H9 (cell line): ENCODE measurements around the gene TRIP10. TPM values are rescaled to one million over a fixed set of nuclear protein-coding genes. Genes with fewer than 3 reads are reported as not detected.

Experiments
- DNase-seq: peaks from one replicate; pipeline ENCODE4 v3.0.0-alpha.2; 2017
- H2AFZ ChIP-seq: one replicate; pipeline ENCODE4 v1.6.1; 2013; ENCODE audit warnings: mild to moderate bottlenecking, low read length, control low read depth, moderate library complexity
- H2AK5ac ChIP-seq: 2 replicates; pipeline ENCODE4 v1.6.1; 2013; ENCODE audit warnings: low read length, control low read depth, mixed read lengths; ENCODE audit not compliant: insufficient read length
- H2BK120ac ChIP-seq: one replicate; pipeline ENCODE4 v1.6.1; 2013; ENCODE audit warnings: low read depth, mild to moderate bottlenecking, low read length, control low read depth, inconsistent platforms; ENCODE audit not compliant: poor library complexity, severe bottlenecking
- H2BK12ac ChIP-seq: 2 replicates; pipeline ENCODE4 v1.6.1; 2013; ENCODE audit warnings: low read length, control low read depth, mixed read lengths, low read depth; ENCODE audit not compliant: insufficient read length
- H2BK15ac ChIP-seq: 2 replicates; pipeline ENCODE4 v1.6.1; 2013; ENCODE audit warnings: low read depth, low read length, control low read depth
- H2BK20ac ChIP-seq: one replicate; pipeline ENCODE4 v1.6.1; 2013; ENCODE audit warnings: low read depth, mild to moderate bottlenecking, low read length, control low read depth, inconsistent platforms; ENCODE audit not compliant: poor library complexity, severe bottlenecking
- H2BK5ac ChIP-seq: 2 replicates; pipeline ENCODE4 v1.6.1; 2013; ENCODE audit warnings: low read length, control low read depth, mixed read lengths; ENCODE audit not compliant: insufficient read length
- H3K14ac ChIP-seq: 2 replicates; pipeline ENCODE4 v1.6.1; 2013; ENCODE audit warnings: low read length, control low read depth; ENCODE audit not compliant: insufficient read depth
- H3K18ac ChIP-seq: 2 replicates; pipeline ENCODE4 v1.6.1; 2013; ENCODE audit warnings: low read depth, mild to moderate bottlenecking, mixed read lengths, low read length, control low read depth; ENCODE audit not compliant: insufficient read length
- H3K23ac ChIP-seq: 2 replicates; pipeline ENCODE4 v1.6.1; 2013; ENCODE audit warnings: low read length, control low read depth, mixed read lengths, low read depth; ENCODE audit not compliant: insufficient read length
- H3K23me2 ChIP-seq: 2 replicates; pipeline ENCODE4 v1.6.1; 2013; ENCODE audit warnings: low read depth, mild to moderate bottlenecking, mixed read lengths, low read length, control low read depth; ENCODE audit not compliant: insufficient read length, poor library complexity, severe bottlenecking
- H3K27ac ChIP-seq: 2 replicates; pipeline ENCODE4 v1.5.1; 2013; ENCODE audit warnings: low read length, control low read depth, mixed read lengths, low read depth; ENCODE audit not compliant: insufficient read length
- H3K27me3 ChIP-seq: 2 replicates; pipeline ENCODE4 v1.6.1; 2013; ENCODE audit warnings: low read length, control low read depth, inconsistent platforms; ENCODE audit not compliant: insufficient read depth
- H3K4ac ChIP-seq: 2 replicates; pipeline ENCODE4 v1.6.1; 2013; ENCODE audit warnings: low read depth, mild to moderate bottlenecking, control low read depth, inconsistent platforms, low read length, moderate library complexity
- H3K4me1 ChIP-seq: 2 replicates; pipeline ENCODE4 v1.6.1; 2013; ENCODE audit warnings: low read length, control low read depth, inconsistent platforms; ENCODE audit not compliant: insufficient read depth
- H3K4me2 ChIP-seq: 2 replicates; pipeline ENCODE4 v1.6.1; 2013; ENCODE audit warnings: low read length, control low read depth, mixed read lengths; ENCODE audit not compliant: insufficient read length, insufficient read depth
- H3K56ac ChIP-seq: 2 replicates; pipeline ENCODE4 v1.6.1; 2013; ENCODE audit warnings: low read depth, mild to moderate bottlenecking, mixed read lengths, low read length, control low read depth; ENCODE audit not compliant: insufficient read length
- H3K79me1 ChIP-seq: 2 replicates; pipeline ENCODE4 v1.6.1; 2013; ENCODE audit warnings: low read depth, mild to moderate bottlenecking, moderate library complexity, low read length, control low read depth, inconsistent platforms; ENCODE audit not compliant: insufficient read depth, poor library complexity, severe bottlenecking
- H3K79me2 ChIP-seq: 2 replicates; pipeline ENCODE4 v1.6.1; 2013; ENCODE audit warnings: low read length, control low read depth, inconsistent platforms; ENCODE audit not compliant: insufficient read depth
- H3K9ac ChIP-seq: 2 replicates; pipeline ENCODE4 v1.6.1; 2013; ENCODE audit warnings: low read length, control low read depth, mixed read lengths; ENCODE audit not compliant: insufficient read length; ENCODE audit errors: extremely low read depth
- H3K9me3 ChIP-seq: one replicate; pipeline ENCODE4 v1.6.1; 2013; ENCODE audit warnings: low read depth, low read length, inconsistent platforms; ENCODE audit not compliant: control insufficient read depth
- H3T11ph ChIP-seq: one replicate; pipeline ENCODE4 v1.6.1; 2013; ENCODE audit warnings: mild to moderate bottlenecking, low read length, control low read depth, inconsistent platforms
- H4K20me1 ChIP-seq: one replicate; pipeline ENCODE4 v1.6.1; 2013; ENCODE audit not compliant: control insufficient read depth, insufficient read length, insufficient read depth
- H4K5ac ChIP-seq: 2 replicates; pipeline ENCODE4 v1.6.1; 2013; ENCODE audit warnings: low read depth, mild to moderate bottlenecking, mixed read lengths, low read length, control low read depth; ENCODE audit not compliant: insufficient read length
- H4K8ac ChIP-seq: replicated peaks from 2 replicates; pipeline ENCODE4 v1.6.1; 2013; ENCODE audit warnings: low read length, control low read depth, mixed read lengths, low read depth; ENCODE audit not compliant: insufficient read length
- H4K91ac ChIP-seq: 2 replicates; pipeline ENCODE4 v1.6.1; 2013; ENCODE audit warnings: low read depth, mild to moderate bottlenecking, moderate library complexity, mixed read lengths, low read length, control low read depth; ENCODE audit not compliant: insufficient read length
- H3K27ac Mint-ChIP-seq, 3 experiments: 2 replicates in 2 of 3; 3 replicates in 1 of 3; pipeline ENCODE4 v1.8.0; 2020 to 2021; ENCODE audit warnings: mixed read lengths in 3 of 3, mild to moderate bottlenecking in 1 of 3, moderate library complexity in 1 of 3
- H3K27me3 Mint-ChIP-seq: 2 replicates; pipeline ENCODE4 v1.8.0; 2021; ENCODE audit warnings: low read depth, mild to moderate bottlenecking, moderate library complexity, mixed read lengths
- H3K36me3 Mint-ChIP-seq, 3 experiments: 2 replicates in 2 of 3; 3 replicates in 1 of 3; pipeline ENCODE4 v1.8.0; 2020 to 2021; ENCODE audit warnings: low read depth in 3 of 3, mixed read lengths in 3 of 3; ENCODE audit not compliant: insufficient read depth in 1 of 3
- H3K4me1 Mint-ChIP-seq, 2 experiments: 2 replicates each; pipeline ENCODE4 v1.8.0; 2020; ENCODE audit warnings: mixed read lengths in 2 of 2
- H3K4me3 Mint-ChIP-seq, 2 experiments: 2 replicates in 1 of 2; 3 replicates in 1 of 2; pipeline ENCODE4 v1.8.0; 2020 to 2021; ENCODE audit warnings: mild to moderate bottlenecking in 2 of 2, mixed read lengths in 2 of 2, moderate library complexity in 1 of 2
- H3K9me3 Mint-ChIP-seq, 2 experiments: 2 replicates in 1 of 2; 3 replicates in 1 of 2; pipeline ENCODE4 v1.8.0; 2020; ENCODE audit warnings: mild to moderate bottlenecking in 2 of 2, mixed read lengths in 2 of 2, moderate library complexity in 1 of 2
- CTCF ChIP-seq: fragments of 200-600 bp; sonication (generic); conservative IDR thresholded peaks from 3 replicates; pipeline ENCODE4 v1.8.0; 2021; ENCODE audit warnings: antibody characterized with exemption, mild to moderate bottlenecking
- WGBS: extraction: QIAGEN DNeasy Blood & Tissue Kit; methylation state at CpG from one replicate; pipeline ENCODE4 v1.1.7; 2013; ENCODE audit warnings: missing lambda C conversion rate, low lambda C conversion rate, mixed read lengths; ENCODE audit not compliant: insufficient read length; ENCODE audit errors: extremely low coverage; 5-methylcytosine and 5-hydroxymethylcytosine counted together
- total RNA-seq: library from RNA; stranded (reverse); gene quantifications from 2 replicates; pipeline ENCODE4 v1.2.1, GENCODE V29; 2021

The TRIP10 gene
- total RNA-seq, 1 experiment from 2014 or later = 56.4 TPM

- no peak overlapping the region for H2AK5ac ChIP-seq
- H4K5ac ChIP-seq = no peak overlapping the region
- H3T11ph ChIP-seq = no peak overlapping the region
- no peaks in the 10 kb centered on the region for H3K4me1 ChIP-seq
- no peaks in the 10 kb centered on the region for H3K4me1 Mint-ChIP-seq
- H3K4me3 Mint-ChIP-seq = no peak overlapping the region
- no peaks in the 10 kb centered on the region for H4K20me1 ChIP-seq
- H3K79me1 ChIP-seq = no peaks in the 10 kb centered on the region
- H3K27ac Mint-ChIP-seq = no peak overlapping the region
- H3K9ac ChIP-seq = no peak overlapping the region
- no peak overlapping the region for H2BK12ac ChIP-seq
- no peak overlapping the region for H3K18ac ChIP-seq
- peaks cover 16% of the 10 kb centered on the region; the same call in 1 of the 2 replicates for H3K27me3 Mint-ChIP-seq
- WGBS = no CpG with 5 or more reads among the region's 4 CpGs
- H4K8ac ChIP-seq = no peak overlapping the region
- H3K14ac ChIP-seq = no peak overlapping the region
- H2BK20ac ChIP-seq = no peak overlapping the region
- no peak for DNase-seq
- H2BK5ac ChIP-seq = no peak overlapping the region
- H2BK15ac ChIP-seq = no peak overlapping the region
- no peak for TF ChIP-seq CTCF
- no peak overlapping the region for H3K23ac ChIP-seq
- H3K4me2 ChIP-seq = no peak overlapping the region
- H3K23me2 ChIP-seq = no peaks in the 10 kb centered on the region
- peaks cover 0 to 11% (median 11%) of the 10 kb centered on the region in 3 experiments; a peak in 4 of 7 replicates for H3K36me3 Mint-ChIP-seq
- no peak overlapping the region for H2AFZ ChIP-seq
- H4K91ac ChIP-seq = no peak overlapping the region
- H3K56ac ChIP-seq = no peak overlapping the region
- no peak overlapping the region for H2BK120ac ChIP-seq
- peaks cover 36 to 77% of the 10 kb centered on the region in 2 experiments for H3K9me3 Mint-ChIP-seq
- no peaks in the 10 kb centered on the region for H3K27me3 ChIP-seq
- peaks cover 17% of the 10 kb centered on the region for H3K9me3 ChIP-seq
- no peak overlapping the region for H3K27ac ChIP-seq
- H3K79me2 ChIP-seq = no peaks in the 10 kb centered on the region
- no peak overlapping the region for H3K4ac ChIP-seq
Measured at GRCh38 chr19:6788896-6789295, 49.4 kb downstream of the TRIP10 start.
